HEK293 (cell line): ENCODE measurements around the gene NNAT.

Experiments
- ELK4 ChIP-seq: IDR thresholded peaks from 2 replicates; pipeline ENCODE4 v1.6.1; 2011; ENCODE audit warnings: mild to moderate bottlenecking, low read depth, low read length, borderline replicate concordance
- FEZF1 ChIP-seq: fragments of 450-650 bp; formaldehyde crosslinking; IDR thresholded peaks from 2 replicates; pipeline ENCODE4 v1.5.1; 2016; ENCODE audit warnings: missing biosample characterization, missing genetic modification characterization
- MEIS1 ChIP-seq: sonication (generic); formaldehyde crosslinking; IDR thresholded peaks from 2 replicates; pipeline ENCODE4 v1.8.1; 2022; ENCODE audit warnings: missing genetic modification reagents, mild to moderate bottlenecking, borderline replicate concordance
- MZF1 ChIP-seq: fragments of 450-650 bp; formaldehyde crosslinking; IDR thresholded peaks from 2 replicates; pipeline ENCODE4 v1.5.1; 2017; ENCODE audit warnings: missing biosample characterization, missing genetic modification characterization, borderline replicate concordance
- SETDB1 ChIP-seq: IDR thresholded peaks from one replicate; pipeline ENCODE4 v1.6.1; 2017; ENCODE audit warnings: mild to moderate bottlenecking, low read length, moderate library complexity, mixed read lengths; ENCODE audit not compliant: insufficient read length
- ZBTB21 ChIP-seq: fragments of 450-650 bp; formaldehyde crosslinking; IDR thresholded peaks from 2 replicates; pipeline ENCODE4 v1.5.1; 2017; ENCODE audit warnings: missing biosample characterization, missing genetic modification characterization
- ZNF19 ChIP-seq: fragments of 450-650 bp; formaldehyde crosslinking; IDR thresholded peaks from 2 replicates; pipeline ENCODE4; 2016; ENCODE audit warnings: missing biosample characterization, missing genetic modification characterization, low read depth
- ZNF37A ChIP-seq: fragments of 450-650 bp; IDR thresholded peaks from 2 replicates; pipeline ENCODE4 v1.5.1; 2018; ENCODE audit warnings: missing biosample characterization, missing genetic modification characterization
- ZNF558 ChIP-seq: fragments of 450-650 bp; formaldehyde crosslinking; IDR thresholded peaks from 2 replicates; pipeline ENCODE4 v1.5.1; 2016; ENCODE audit warnings: missing biosample characterization, missing genetic modification characterization
- ZNF658 ChIP-seq: fragments of 450-650 bp; formaldehyde crosslinking; IDR thresholded peaks from 2 replicates; pipeline ENCODE4; 2016; ENCODE audit warnings: missing biosample characterization, missing genetic modification characterization
- ZNF792 ChIP-seq: fragments of 450-650 bp; formaldehyde crosslinking; IDR thresholded peaks from 2 replicates; pipeline ENCODE4 v1.5.1; 2016; ENCODE audit warnings: missing biosample characterization, missing genetic modification characterization
- TF ChIP-seq, protein P1 (sequence below): fragments of 450-650 bp; formaldehyde crosslinking; IDR thresholded peaks from 2 replicates; pipeline ENCODE4 v1.5.1; 2016; ENCODE audit warnings: missing biosample characterization, missing genetic modification characterization

DNA sequence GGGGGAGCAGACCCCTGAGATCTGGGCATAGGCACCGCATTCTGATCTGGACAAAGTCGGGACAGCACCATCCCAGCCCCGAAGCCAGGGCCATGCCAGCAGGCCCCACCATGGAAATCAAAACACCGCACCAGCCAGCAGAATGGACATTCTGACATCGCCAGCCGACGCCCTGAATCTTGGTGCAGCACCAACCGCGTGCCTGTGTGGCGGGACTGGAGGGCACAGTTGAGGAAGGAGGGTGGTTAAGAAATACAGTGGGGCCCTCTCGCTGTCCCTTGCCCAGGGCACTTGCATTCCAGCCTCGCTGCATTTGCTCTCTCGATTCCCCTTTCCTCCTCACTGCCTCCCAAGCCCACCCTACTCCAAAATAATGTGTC lies 2.0 kb downstream of the NNAT start:
- TF ChIP-seq ZNF19 (tag by site-specific recombination) = no peak
- no peak for TF ChIP-seq FEZF1
- no peak for TF ChIP-seq SETDB1
- TF ChIP-seq ZNF658 (tag by site-specific recombination) = no peak
- TF ChIP-seq MZF1 = no peak
- TF ChIP-seq, protein P1, sequence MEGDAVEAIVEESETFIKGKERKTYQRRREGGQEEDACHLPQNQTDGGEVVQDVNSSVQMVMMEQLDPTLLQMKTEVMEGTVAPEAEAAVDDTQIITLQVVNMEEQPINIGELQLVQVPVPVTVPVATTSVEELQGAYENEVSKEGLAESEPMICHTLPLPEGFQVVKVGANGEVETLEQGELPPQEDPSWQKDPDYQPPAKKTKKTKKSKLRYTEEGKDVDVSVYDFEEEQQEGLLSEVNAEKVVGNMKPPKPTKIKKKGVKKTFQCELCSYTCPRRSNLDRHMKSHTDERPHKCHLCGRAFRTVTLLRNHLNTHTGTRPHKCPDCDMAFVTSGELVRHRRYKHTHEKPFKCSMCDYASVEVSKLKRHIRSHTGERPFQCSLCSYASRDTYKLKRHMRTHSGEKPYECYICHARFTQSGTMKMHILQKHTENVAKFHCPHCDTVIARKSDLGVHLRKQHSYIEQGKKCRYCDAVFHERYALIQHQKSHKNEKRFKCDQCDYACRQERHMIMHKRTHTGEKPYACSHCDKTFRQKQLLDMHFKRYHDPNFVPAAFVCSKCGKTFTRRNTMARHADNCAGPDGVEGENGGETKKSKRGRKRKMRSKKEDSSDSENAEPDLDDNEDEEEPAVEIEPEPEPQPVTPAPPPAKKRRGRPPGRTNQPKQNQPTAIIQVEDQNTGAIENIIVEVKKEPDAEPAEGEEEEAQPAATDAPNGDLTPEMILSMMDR (tag by site-specific recombination) = no peak
- TF ChIP-seq ZBTB21 = no peak
- no peak for TF ChIP-seq MEIS1 (CRISPR knock-in tag)
- no peak for TF ChIP-seq ZNF558 (tag by site-specific recombination)
- TF ChIP-seq ZNF792 (tag by site-specific recombination) = no peak
- no peak for TF ChIP-seq ELK4
- TF ChIP-seq ZNF37A = no peak
